LNCAP (cell line): ENCODE results near the gene RAN.

Source experiments
- CTCF ChIP-seq: fragments of 450-650 bp; IDR thresholded peaks from 2 replicates; pipeline ENCODE4 v1.5.1; 2017; ENCODE audit warnings: mild to moderate bottlenecking

RAN gene

GRCh38 chr12:130878193-130879185 lies 6.6 kb downstream of the RAN start:
- TF ChIP-seq CTCF: no peak

GRCh38 chr12:130879212-130879686 lies 7.4 kb downstream of the RAN start:
- no peak for TF ChIP-seq CTCF

- TF ChIP-seq CTCF: no peak
Measured at GRCh38 chr12:130879781-130880389, 8.0 kb downstream of the RAN start.

- TF ChIP-seq CTCF: no peak
Measured at GRCh38 chr12:130880411-130880885, 8.6 kb downstream of the RAN start.

- no peak for TF ChIP-seq CTCF
Measured at GRCh38 chr12:130881046-130881445, 9.2 kb downstream of the RAN start.

- no peak for TF ChIP-seq CTCF
Measured at GRCh38 chr12:130881548-130881947, 9.7 kb downstream of the RAN start.

GRCh38 chr12:130904064-130904463 lies 32.2 kb downstream of the RAN start:
- TF ChIP-seq CTCF: no peak
